ENCODE results near the gene MRPL34. TPM values are rescaled to one million over a fixed set of nuclear protein-coding genes. Genes with fewer than 3 reads are reported as not detected.

MRPL34 gene
- total RNA-seq, 1 donor from 2014 or later, result 80.7 TPM

GRCh38 chr19:17300992-17301619, 4.6 kb upstream of the MRPL34 start:
- Mint-ChIP-seq H3K27ac (ENCODE audit: unreplicated experiment) (no peak overlapping the region), H3K9me3 (ENCODE audit: unreplicated experiment) (peaks cover 17% of the 10 kb centered on the region), H3K27me3 (ENCODE audit: unreplicated experiment) (peaks cover 9% of the 10 kb centered on the region), H3K4me3 (ENCODE audit: unreplicated experiment) (no peak overlapping the region), H3K4me1 (ENCODE audit: low read depth, unreplicated experiment) (peaks cover 20% of the 10 kb centered on the region), H3K36me3 (ENCODE audit: unreplicated experiment) (no peaks in the 10 kb centered on the region)
- DNase-seq, result no peak
- TF ChIP-seq CTCF (IDR thresholded peaks at IDR 0.05; ENCODE audit: partially characterized antibody, unreplicated experiment), result no peak

- no peak for TF ChIP-seq CTCF (IDR thresholded peaks at IDR 0.05; ENCODE audit: partially characterized antibody, unreplicated experiment)
- Mint-ChIP-seq H3K27ac (ENCODE audit: unreplicated experiment) (peak overlapping the region; percentile 70), H3K4me3 (ENCODE audit: unreplicated experiment) (peak overlapping the region; percentile 73), H3K4me1 (ENCODE audit: low read depth, unreplicated experiment) (peaks cover 22% of the 10 kb centered on the region), H3K9me3 (ENCODE audit: unreplicated experiment) (peaks cover 23% of the 10 kb centered on the region), H3K27me3 (ENCODE audit: unreplicated experiment) (peaks cover 13% of the 10 kb centered on the region), H3K36me3 (ENCODE audit: unreplicated experiment) (no peaks in the 10 kb centered on the region)
- no peak for DNase-seq
These were observed 3.1 kb upstream of the MRPL34 start for GRCh38 chr19:17302391-17303166.

GRCh38 chr19:17303167-17303939, 2.3 kb upstream of the MRPL34 start, which contains the start of gene ABHD8:
ABHD8 (minus strand) TSS chr19:17303425; CDS start chr19:17301616, 1,809 bp downstream.
- DNase-seq, result peak; percentile 98
- peaks cover 26% of the 10 kb centered on the region for H3K4me1 Mint-ChIP-seq (ENCODE audit: low read depth, unreplicated experiment)
- H3K36me3 Mint-ChIP-seq (ENCODE audit: unreplicated experiment), result no peaks in the 10 kb centered on the region
- H3K27ac Mint-ChIP-seq (ENCODE audit: unreplicated experiment), result peak within 1 kb of the TSS; percentile 93
- H3K27me3 Mint-ChIP-seq (ENCODE audit: unreplicated experiment), result peaks cover 14% of the 10 kb centered on the region
- TF ChIP-seq CTCF (IDR thresholded peaks at IDR 0.05; ENCODE audit: partially characterized antibody, unreplicated experiment), result peak; percentile 83
- H3K9me3 Mint-ChIP-seq (ENCODE audit: unreplicated experiment), result peaks cover 23% of the 10 kb centered on the region
- H3K4me3 Mint-ChIP-seq (ENCODE audit: unreplicated experiment), result peak within 1 kb of the TSS; percentile 73

GRCh38 chr19:17303940-17304267, 1.8 kb upstream of the MRPL34 start:
- Mint-ChIP-seq H3K4me3 (ENCODE audit: unreplicated experiment) (peak overlapping the region; percentile 62), H3K27ac (ENCODE audit: unreplicated experiment) (peak overlapping the region; percentile 12), H3K36me3 (ENCODE audit: unreplicated experiment) (no peaks in the 10 kb centered on the region), H3K9me3 (ENCODE audit: unreplicated experiment) (peaks cover 23% of the 10 kb centered on the region), H3K27me3 (ENCODE audit: unreplicated experiment) (peaks cover 14% of the 10 kb centered on the region), H3K4me1 (ENCODE audit: low read depth, unreplicated experiment) (peaks cover 26% of the 10 kb centered on the region)
- no peak for DNase-seq
- TF ChIP-seq CTCF (IDR thresholded peaks at IDR 0.05; ENCODE audit: partially characterized antibody, unreplicated experiment), result no peak

Data from glutamatergic neuron (in vitro differentiated cells).